ENCODE measurements around the gene IFITM2. TPM values are rescaled to one million over a fixed set of nuclear protein-coding genes. Genes with fewer than 3 reads are reported as not detected.

Gene IFITM2
- total RNA-seq, 1 donor from 2014 or later: 408 TPM

DNA sequence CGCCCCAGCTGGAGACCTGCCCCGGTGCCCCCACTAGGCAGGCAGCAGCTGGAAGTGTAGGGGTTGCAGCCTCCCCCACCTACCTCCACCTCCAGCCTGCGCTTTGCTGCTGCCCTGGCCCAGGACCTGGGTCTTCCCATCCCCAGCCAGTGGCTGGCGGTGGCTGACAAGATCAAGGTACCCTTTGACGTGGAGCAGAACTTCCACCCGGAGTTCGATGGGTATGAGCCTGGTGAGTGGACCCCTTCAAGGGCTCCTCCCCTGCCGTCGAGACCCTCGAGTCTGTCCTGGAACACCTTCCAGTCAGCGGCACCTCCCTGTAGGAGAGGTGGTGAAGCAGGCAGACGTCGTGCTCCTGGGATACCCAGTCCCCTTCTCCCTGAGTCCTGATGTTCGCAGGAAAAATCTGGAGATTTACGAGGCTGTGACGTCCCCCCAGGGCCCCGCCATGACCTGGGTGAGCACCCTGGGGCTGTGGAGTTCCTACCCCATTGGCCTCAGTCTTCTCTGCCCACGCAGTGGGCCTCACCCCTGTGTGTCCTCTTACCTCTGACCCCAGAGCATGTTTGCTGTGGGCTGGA is 14.3 kb upstream of the IFITM2 start:
- DNase-seq (ENCODE audit: low spot score): no peak

DNA sequence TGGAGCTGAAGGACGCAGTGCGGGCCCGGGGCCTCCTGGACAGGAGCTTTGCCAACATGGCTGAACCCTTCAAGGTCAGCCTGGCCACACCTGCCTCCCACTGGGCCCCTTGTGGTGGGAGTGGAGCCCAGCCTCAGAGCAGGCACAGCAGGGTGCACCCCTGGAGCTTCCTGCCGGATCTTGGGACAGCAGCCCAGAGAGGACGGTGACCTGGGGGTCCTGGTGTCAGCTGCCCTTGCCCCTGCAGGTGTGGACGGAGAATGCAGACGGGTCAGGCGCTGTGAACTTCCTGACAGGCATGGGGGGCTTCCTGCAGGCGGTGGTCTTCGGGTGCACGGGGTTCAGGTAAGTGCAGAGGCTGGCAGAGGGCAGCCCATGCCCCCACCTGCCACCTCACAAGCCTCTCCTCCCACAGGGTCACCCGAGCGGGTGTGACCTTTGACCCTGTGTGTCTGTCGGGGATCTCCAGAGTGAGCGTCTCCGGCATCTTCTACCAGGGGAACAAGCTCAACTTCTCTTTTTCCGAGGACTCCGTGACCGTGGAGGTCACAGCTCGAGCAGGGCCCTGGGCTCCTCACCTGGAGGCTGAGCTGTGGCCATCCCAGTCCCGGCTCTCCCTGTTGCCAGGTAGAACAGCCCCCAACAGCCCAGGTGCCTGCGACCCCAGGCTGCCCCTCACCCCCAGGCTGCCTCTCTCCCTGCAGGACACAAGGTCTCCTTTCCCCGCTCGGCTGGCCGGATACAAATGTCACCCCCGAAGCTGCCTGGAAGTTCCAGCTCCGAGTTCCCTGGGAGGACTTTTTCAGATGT is 13.6 kb upstream of the IFITM2 start:
- DNase-seq (ENCODE audit: low spot score): no peak

DNA sequence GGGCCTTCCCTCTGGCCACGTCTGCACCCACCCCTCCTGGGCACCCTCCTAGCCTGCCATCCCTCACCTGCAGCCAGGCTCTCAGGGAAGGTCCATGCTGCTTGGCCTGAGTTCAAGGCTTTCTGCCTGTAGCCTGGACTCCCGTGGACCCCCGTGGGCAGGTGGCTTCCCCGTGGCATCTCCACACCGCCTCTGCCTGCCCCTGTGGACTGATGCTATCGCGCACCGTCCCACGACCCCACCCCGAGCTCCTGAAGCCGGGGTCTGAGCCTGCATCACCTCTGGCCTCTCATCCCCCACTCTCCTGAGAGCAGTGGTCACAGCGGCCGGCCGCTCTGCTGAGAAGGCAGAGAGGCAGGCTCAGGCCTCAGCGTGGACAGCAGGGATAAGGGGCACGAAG is 12.8 kb upstream of the IFITM2 start:
- no peak for DNase-seq (ENCODE audit: low spot score)

DNA sequence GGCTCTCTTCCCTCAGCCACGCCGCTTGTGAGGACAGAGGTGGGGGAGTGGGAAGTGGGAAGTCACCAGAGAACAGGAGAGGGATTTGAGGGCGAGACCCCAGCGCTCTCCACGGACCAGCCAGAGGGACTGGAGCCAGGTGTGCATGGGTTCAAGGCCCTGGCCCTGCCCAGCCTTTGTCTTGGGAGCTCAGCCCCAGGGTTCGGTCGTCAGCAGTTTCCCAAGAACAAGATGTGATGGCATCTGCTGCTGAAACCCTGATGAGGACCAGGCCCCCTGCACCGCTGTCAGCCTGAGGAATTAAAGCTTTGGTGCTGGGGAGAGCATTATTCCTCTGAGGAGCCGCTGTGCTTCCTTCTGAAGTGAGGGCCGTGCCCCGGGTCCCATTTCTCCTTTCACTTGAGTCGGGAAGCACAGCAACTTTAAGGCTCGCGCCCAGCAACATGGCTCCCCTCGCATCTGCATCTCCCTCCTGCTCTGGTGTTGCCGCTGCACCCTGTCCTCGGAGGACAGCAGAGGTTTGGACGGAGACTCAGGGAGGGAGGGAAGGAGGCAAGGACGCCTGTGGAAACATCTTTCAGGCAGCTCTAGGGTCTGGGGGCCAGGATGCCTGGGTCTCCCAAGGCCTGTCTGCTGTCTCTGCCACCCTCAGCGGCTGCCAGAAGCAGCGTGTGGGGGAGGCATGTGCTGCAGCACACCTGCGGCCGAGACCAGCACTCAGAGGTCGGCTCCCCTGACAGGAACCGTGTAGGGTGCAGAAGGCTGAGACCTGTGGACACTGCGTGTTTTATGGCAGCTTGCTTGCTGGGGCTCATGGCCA is 12.1 kb upstream of the IFITM2 start:
- no peak for DNase-seq (ENCODE audit: low spot score)

DNA sequence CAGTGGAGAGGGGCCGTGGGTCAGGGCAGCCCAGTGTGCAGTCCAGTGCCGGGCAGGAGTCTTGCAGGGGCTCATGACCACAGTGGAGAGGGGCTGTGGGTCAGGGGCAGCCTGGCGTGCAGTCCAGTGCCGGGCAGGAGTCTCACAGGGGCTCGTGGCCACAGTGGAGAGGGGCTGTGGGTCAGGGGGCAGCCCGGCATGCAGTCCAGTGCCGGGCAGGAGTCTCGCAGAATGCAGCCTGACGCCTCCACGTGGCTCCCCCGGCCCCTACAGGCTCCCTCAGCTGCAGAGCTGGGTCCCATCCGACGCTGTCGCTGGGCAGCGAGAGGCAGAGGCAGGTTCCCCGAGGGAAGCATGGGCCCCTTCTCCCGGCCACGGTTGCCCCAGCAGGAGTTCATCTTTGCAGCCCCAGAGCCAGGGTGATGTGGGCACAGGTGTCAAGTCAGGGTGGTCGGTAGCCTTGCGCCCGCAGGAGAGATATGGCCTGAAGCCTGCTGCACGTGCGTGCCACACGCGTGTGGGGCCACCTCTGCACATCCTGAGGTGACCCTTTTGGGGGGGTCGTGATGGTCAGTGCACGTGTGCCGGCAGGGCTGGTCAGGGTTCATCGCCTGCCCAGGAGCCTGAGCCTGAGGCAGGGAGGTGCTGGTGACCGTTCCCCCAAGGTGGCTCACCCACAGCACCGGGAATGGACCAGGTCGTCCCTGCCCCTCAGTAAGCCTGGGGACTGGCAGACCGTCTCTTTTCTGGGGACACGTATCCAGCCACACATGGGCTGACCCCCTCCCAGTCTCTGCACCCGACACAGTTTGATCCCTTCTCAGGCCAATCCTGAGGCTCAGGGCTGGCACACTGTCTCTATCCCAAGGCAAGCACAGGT is 11.2 kb upstream of the IFITM2 start:
- no peak for DNase-seq (ENCODE audit: low spot score)

DNA sequence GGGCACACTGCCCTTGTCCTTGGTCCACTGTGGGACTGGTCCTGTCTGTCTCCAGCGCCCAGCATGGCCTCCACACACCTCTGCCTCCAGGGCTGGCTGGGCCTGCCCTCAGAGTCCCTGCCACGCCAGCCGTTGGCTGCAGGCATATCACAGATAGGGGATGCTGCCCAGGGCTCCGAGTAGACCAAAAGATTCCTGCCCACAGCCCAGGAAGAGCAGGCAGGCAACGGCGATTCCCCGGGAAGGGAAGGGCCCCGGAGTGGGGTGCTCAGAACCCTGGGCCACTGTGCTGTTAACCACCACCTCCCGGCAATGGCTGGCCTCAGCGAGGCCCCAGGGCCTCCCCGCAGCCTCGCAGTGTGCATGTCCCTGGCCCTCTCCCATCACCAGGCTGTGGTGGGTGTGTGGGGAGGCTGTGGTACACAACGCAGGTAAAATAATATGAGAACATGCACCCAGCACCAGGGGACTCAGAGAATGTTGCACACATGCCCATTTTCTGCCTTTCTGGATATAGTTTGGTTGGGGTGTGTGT is 10.5 kb upstream of the IFITM2 start:
- DNase-seq (ENCODE audit: low spot score): no peak

DNA sequence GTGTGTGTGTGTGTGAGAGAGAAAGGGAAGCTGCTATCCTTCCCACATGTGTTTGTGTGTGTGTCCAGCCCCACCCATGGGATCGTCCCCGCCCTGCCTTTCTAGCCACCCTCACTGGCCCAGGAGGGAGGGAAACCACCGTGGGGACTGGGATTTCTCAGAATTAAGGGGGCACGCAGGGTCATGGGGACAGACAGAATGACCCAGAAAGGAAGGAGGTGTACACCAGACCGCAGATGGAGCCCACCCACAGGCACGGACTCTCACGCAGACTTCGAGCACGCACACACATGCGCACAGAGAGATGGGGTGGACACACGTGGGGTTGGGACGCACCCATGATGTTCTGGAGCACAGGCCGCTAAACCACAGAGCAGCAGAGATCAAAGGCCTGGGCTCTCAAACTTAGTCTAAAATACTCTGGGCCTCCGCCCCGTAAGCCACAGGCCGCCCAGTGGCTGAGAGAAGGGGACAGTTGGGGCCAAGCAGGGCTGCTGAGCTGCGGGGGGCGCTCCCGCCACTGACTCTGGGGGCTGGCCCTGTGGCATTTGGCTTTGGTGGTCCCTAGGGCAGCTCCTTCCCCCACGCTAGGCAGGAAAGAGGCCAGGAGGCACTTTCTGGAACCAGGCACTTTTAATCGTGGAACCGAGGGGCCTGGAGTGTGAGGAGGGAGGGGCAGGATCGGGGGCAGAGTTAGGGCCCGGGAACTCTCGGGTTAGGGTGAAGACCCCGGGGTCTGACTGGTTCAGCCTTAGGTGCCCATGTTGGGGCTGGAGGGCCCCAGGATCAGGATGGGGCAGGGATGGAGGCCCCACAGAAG is 9.8 kb upstream of the IFITM2 start:
- DNase-seq (ENCODE audit: low spot score): no peak

DNA sequence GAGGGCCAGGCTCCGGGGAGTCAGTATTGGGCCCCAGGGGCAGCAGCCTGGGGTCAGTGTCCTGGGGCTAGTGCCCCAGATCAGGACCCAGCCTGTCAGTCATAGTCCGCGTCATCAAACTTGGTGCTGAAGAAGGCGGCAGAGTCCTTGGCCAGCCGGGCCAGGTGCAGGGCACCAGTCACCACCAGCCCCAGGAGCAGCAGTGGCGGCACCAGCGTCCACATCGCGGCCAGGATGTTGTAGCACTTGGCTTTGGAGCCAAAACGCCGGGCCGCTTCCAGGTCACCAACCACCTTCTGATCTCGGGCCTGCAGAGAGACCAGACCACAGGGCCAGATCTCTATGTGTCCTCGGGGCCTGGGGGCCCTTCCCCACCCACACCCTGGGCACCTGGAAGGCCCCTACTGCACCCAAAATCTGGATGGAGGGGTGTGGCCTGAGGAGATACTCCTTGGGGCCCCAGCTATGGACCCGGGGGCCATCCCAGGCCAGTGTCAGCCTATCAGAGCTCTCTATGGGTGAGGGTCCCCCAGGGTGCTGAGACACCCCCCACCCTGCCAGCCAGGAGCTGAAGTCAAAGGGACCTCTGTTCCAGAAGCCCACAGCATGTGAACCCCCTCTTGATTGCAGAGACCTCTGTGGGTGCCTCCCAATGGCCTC is 9.1 kb upstream of the IFITM2 start:
- no peak for DNase-seq (ENCODE audit: low spot score)

DNA sequence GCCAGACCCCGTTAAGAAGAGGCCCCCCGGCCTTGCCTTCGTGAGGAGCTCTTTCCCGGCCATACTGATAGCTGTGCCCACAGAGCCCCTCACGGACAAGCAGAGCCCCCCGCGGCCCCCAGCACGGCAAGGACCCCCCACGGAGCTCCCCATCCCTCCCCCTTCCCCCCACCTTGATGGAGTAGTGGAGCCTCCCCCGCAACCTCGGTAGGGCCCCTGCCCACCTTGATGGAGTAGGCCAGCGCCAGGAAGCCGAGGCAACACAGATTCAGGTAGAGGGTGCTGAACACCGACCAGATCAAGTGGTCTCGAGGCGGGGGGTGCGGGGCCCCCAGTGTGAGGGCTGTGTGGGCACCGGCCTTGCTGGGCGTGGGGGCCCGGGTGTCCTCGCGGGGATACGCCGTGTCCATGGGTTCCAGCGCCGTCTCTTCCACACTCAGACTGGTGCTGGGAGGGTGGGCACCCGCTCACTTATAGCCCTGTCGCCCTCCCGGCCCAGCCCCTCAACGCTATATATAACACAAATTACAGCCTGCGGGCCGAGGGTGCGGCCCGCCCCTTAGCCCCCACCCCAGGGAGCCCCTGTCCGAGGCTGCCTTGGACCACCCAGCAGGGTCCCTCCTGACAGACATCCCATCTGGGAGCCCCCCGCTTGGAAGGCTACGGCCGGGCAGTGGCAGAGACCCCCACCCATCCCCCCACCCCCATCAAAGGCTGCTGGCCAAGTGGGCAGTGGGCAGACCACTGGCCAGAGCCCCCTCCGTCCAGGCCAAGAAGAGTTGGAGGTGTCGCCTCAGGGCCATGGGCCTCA is 8.3 kb upstream of the IFITM2 start, which contains the start of gene IFITM5:
Gene IFITM5 (minus strand): TSS at position 446 of the 811 bp plus-strand sequence. CDS start 36 bp downstream, at position 410.
- no peak for DNase-seq (ENCODE audit: low spot score)

DNA sequence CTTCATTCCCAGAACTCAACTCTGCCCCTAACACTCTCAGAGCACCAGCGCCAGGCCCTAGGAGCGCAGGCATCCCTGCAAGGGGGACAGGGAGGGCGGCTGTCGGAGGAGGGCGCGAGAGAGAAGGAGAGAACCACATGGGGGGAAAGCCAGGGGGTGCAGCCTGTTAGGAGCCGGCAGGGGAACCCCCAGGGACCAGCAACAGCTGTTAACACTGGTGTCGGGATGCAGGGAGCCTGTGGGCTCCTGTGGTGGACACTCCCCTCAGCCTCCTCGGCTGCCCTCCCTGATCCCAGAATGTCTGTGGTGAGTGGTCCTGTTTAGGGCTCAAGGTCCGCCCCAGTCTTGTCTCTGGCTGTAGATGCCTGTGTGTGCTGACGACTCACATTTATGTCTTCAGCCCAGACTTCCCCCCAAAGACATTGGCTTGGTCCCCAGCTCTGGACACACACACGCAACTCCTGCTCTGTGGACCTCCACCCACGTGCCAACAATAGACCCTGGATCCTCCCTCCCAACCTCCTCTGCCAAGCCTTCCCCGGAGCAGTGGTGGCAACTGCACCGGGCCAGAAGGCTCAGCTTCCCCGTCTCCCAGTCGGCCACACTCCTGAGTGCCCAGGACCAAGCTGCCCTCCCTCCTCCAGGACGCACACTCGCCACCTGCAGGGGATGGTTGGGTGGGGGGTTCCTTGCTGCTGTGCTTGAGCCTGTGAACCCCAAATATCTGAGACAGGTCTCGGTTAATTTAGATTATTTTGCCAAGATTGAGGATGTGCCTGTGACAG is 7.5 kb upstream of the IFITM2 start:
- no peak for DNase-seq (ENCODE audit: low spot score)

DNA sequence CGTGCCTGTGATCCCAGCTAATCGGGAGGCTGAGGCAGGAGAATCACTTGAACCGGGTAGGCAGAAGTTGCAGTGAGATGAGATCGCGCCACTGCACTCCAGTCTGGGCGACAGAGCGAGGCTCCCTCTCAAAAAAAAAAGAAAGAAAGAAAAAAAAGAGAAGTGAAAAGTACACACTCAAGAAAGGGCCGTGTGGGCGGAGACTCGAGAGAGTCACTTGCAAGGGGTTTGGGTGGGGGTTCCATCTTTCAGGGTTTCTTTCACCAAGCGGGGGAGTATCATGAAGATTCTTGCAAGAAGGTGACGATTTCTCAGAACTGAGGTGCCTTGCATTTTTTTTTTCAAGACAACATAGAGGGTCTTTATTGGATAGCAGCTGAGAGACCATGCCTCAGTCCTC is 4.3 kb upstream of the IFITM2 start:
- DNase-seq (ENCODE audit: low spot score): no peak

DNA sequence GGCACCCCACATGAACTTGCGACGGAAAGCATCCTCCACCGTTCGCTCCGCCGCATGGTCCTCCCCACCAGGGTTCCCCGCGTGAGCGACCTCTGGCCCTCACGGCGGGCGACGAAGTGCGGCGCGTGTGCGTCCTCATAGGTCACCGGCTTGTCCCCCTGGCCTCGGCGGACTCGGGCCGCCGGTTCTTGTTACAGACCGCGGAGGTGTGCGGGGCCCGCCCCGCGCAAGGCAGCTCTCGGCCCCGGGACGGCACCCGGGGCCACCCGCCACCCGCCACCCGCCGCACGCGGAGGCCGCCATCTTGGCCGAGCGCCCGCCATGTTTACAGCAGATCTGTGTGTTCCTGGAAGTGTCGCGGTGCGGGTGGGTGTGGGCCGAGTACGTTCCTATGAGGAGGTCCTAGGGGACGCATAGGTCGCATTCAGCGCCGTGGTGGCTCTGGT is 3.5 kb upstream of the IFITM2 start:
- no peak for DNase-seq (ENCODE audit: low spot score)

DNA sequence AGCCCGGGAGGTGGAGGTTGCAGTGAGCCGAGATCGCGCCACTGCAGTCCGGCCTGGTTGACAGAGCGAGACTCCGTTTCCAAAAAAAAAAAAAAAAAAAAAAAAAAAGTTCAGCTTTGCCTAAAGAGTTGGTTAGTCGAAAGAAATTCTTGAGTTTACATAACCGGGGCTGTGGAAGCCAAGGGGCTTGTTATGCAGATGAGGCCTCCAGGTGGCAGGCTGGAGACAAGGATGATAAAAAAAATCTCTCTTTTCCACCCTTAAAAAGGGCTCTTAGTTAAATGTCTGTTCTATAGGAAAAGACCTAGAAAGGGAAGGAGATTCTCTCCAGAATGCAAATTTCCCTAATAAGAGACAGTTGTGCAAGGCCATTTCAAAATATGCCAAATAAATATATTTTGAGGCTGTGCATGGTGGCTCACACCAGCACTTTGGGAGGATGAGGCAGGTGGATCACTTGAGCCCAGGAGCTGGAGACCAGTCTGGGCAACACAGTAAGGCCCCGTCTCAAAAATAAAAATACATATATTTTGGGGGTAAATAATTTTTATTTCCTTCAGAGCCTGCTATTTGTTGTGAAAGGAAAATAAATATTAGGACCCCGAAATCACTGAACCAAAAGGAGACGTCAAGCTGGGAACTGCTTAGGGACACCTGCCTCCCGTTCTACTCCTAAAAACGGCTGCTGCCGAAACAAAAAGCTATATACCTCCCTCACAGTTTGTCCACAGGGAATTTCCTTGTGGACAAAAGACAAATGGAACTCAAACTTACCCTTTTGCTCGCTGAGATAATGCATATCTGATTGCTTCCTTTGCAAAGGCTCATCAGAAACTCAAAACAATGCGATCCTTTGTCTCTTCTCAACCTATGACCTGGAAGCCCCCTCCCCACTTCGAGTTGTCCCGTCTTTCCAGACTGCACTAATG is 2.4 kb upstream of the IFITM2 start:
- no peak for DNase-seq (ENCODE audit: low spot score)

DNA sequence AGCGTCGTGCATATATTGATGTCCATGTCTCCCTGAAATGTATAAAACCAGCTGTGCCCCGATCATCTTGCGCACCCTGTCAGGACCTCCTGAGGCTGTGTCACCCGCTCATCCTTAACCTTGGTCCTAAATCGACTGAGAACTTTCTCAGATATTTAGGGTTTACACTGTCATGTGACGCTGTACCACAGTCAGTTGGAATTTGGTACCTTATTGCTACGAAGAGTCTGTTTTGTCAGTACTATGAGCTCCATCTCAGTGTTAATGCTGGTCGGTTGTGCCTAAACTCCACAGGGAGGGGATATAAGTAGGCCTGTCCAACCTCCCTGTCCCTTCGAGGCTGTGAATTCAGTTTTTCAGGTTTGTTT is 1.8 kb upstream of the IFITM2 start:
- no peak for DNase-seq (ENCODE audit: low spot score)

DNA sequence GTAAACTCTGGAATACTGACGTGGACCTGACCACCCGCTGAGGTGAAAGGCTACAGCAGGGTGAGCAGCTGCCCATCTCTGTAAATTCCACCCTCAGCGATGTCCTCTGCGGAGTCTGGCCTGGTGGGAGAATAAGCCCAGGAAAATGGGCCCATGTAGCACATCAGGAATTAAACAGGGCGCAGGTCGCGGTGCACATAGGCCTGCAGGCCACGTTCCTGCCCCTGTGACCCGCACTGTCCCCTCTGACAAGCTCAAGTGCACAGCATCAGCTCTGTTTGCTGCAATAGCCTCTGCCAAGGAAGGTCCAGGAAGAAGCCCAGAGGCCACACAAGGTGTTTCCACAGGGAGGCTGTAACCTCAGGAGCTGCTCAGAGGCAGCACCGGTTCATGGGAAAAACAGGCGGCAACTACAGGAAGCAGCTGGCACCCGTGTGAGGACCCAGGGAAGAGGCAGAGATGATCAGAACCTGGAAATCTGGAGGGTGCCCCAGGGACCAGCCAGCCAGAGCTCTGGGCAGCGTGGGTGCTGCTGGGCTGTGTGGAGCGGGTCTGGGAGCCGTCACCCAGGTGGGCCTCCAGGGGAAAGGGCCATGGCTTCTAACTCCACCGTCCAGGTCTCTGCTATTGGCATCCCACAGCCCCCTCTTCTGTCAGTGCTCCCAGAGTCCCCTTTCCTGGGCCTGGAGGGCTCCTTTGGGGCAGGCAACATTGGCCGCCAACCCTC is 808 bp upstream of the IFITM2 start:
- DNase-seq (ENCODE audit: low spot score): no peak

All from ureter (tissue), 1 donor.